CD14-positive monocyte (primary cell): ENCODE data around the gene ALDH9A1. TPM values are rescaled to one million over a fixed set of nuclear protein-coding genes. Genes with fewer than 3 reads are reported as not detected.

Experiments
- DNase-seq, 3 donors: peaks; one replicate each; pipeline ENCODE4 v3.0.0-alpha.2; 2011 to 2022
- H2AFZ ChIP-seq: 2 replicates; pipeline ENCODE4 v1.6.0; 2012; ENCODE audit warnings: mild to moderate bottlenecking, low read depth, low read length, inconsistent platforms; ENCODE audit not compliant: insufficient read depth, poor library complexity, severe bottlenecking
- H3K27ac ChIP-seq, 2 donors: 1 replicate in 1 of 2; 2 replicates in 1 of 2; pipeline ENCODE4 v1.5.1; 2012 to 2013; ENCODE audit warnings: low read length in 2 of 2, control low read depth in 1 of 2, inconsistent platforms in 1 of 2, low read depth in 1 of 2, mild to moderate bottlenecking in 1 of 2
- H3K27me3 ChIP-seq, 2 donors: one replicate each; pipeline versions ENCODE4 v1.6.0 to v1.6.1; 2011 to 2013; ENCODE audit warnings: low read length in 2 of 2; ENCODE audit not compliant: control insufficient read depth in 2 of 2, insufficient read depth in 2 of 2
- H3K36me3 ChIP-seq, 2 donors: replicated peaks in 1 of 2; 1 replicate in 1 of 2; 2 replicates in 1 of 2; pipeline versions ENCODE4 v1.5.1 to v1.6.1; 2012 to 2013; ENCODE audit warnings: low read length in 2 of 2, control low read depth in 1 of 2, inconsistent platforms in 1 of 2, mild to moderate bottlenecking in 1 of 2; ENCODE audit not compliant: insufficient read depth in 2 of 2, control insufficient read depth in 1 of 2
- H3K4me1 ChIP-seq, 2 donors: 1 replicate in 1 of 2; 2 replicates in 1 of 2; pipeline versions ENCODE4 v1.5.1 to v1.6.1; 2012 to 2013; ENCODE audit warnings: low read length in 2 of 2, control low read depth in 1 of 2, inconsistent platforms in 1 of 2, mild to moderate bottlenecking in 1 of 2, moderate library complexity in 1 of 2; ENCODE audit not compliant: insufficient read depth in 2 of 2, control insufficient read depth in 1 of 2
- H3K4me2 ChIP-seq: replicated peaks from 2 replicates; pipeline ENCODE3; 2012; ENCODE audit warnings: low read length, moderate library complexity, mild to moderate bottlenecking; ENCODE audit not compliant: poor library complexity, severe bottlenecking; ENCODE audit errors: extremely low read depth
- H3K4me3 ChIP-seq, 3 experiments: fragments of 200-600 bp in 1 of 3; sonication (generic) in 1 of 3; replicated peaks in 1 of 3; 1 replicate in 2 of 3; 2 replicates in 1 of 3; pipeline ENCODE4 v1.5.1; 2011 to 2013; ENCODE audit warnings: low read length in 3 of 3, mild to moderate bottlenecking in 3 of 3, control low read depth in 2 of 3, low read depth in 2 of 3, inconsistent platforms in 1 of 3, moderate library complexity in 1 of 3
- H3K79me2 ChIP-seq: 2 replicates; pipeline ENCODE4 v1.6.0; 2012; ENCODE audit warnings: mild to moderate bottlenecking, control low read depth, inconsistent platforms, low read length, moderate library complexity; ENCODE audit not compliant: insufficient read depth
- H3K9ac ChIP-seq: 2 replicates; pipeline ENCODE4 v1.6.0; 2017; ENCODE audit warnings: low read length, mild to moderate bottlenecking; ENCODE audit not compliant: insufficient read depth, poor library complexity, severe bottlenecking
- H3K9me3 ChIP-seq, 2 donors: replicated peaks in 1 of 2; 1 replicate in 1 of 2; 2 replicates in 1 of 2; pipeline versions ENCODE4 v1.5.1 to v1.6.1; 2012 to 2013; ENCODE audit warnings: low read length in 2 of 2, control low read depth in 1 of 2; ENCODE audit not compliant: control insufficient read depth in 1 of 2, insufficient read depth in 1 of 2
- H4K20me1 ChIP-seq: 2 replicates; pipeline ENCODE4 v1.6.0; 2012; ENCODE audit warnings: mild to moderate bottlenecking, low read length, control low read depth, moderate library complexity; ENCODE audit not compliant: insufficient read depth
- H3K27ac Mint-ChIP-seq, 7 donors: one replicate each; pipeline ENCODE4 v1.8.0; 2020; ENCODE audit warnings: mild to moderate bottlenecking in 7 of 7, mixed read lengths in 7 of 7, moderate library complexity in 6 of 7, inconsistent platforms in 2 of 7
- H3K27me3 Mint-ChIP-seq, 3 donors: one replicate each; pipeline ENCODE4 v1.8.0; 2021 to 2022; ENCODE audit warnings: low read depth in 3 of 3, mild to moderate bottlenecking in 3 of 3, mixed read lengths in 3 of 3, moderate library complexity in 3 of 3, inconsistent platforms in 1 of 3
- H3K36me3 Mint-ChIP-seq, 2 donors: one replicate each; pipeline ENCODE4 v1.8.0; 2020; ENCODE audit warnings: mixed read lengths in 2 of 2, inconsistent platforms in 1 of 2, mild to moderate bottlenecking in 1 of 2
- H3K4me1 Mint-ChIP-seq: one replicate; pipeline ENCODE4 v1.8.0; 2020; ENCODE audit warnings: mild to moderate bottlenecking, mixed read lengths
- H3K4me3 Mint-ChIP-seq, 2 donors: one replicate each; pipeline ENCODE4 v1.8.0; 2020; ENCODE audit warnings: mild to moderate bottlenecking in 2 of 2, mixed read lengths in 2 of 2, moderate library complexity in 1 of 2
- H3K9me3 Mint-ChIP-seq, 7 donors: one replicate each; pipeline ENCODE4 v1.8.0; 2020 to 2022; ENCODE audit warnings: mixed read lengths in 7 of 7, mild to moderate bottlenecking in 6 of 7, moderate library complexity in 6 of 7, inconsistent platforms in 2 of 7
- CTCF ChIP-seq: fragments of 200-600 bp; IDR thresholded peaks from one replicate; pipeline ENCODE4 v1.8.0; 2022; ENCODE audit warnings: antibody characterized with exemption, mild to moderate bottlenecking
- WGBS: methylation state at CpG from one replicate; pipeline ENCODE4 v1.1.5; 2013; ENCODE audit warnings: missing lambda C conversion rate; ENCODE audit not compliant: insufficient coverage; 5-methylcytosine and 5-hydroxymethylcytosine counted together
- intact Hi-C, 2 donors: fragments of 100-400 bp; cut with micrococcal nuclease; formaldehyde crosslinking; loops; one replicate each; pipeline versions ENCODE4 v1.15.0 to v1.15.1; 2023
- polyA plus RNA-seq, 3 donors: library from polyadenylated mRNA; depleted of rRNA in 1 of 3; unstranded in 2 of 3; stranded (reverse) in 1 of 3; fragments of 300-500 nt in 2 of 3; fragments of >200 nt in 1 of 3; fragmentation: Illumina TruSeq in 2 of 3; gene quantifications; 1 replicate in 2 of 3; 2 replicates in 1 of 3; pipeline ENCODE4 v1.2.3, GENCODE V29; 2012 to 2021

Gene ALDH9A1
- polyA plus RNA-seq, 3 donors: 23.7 to 60.0 (median 57.7) TPM

- Histone ChIP-seq H3K4me2 (no peak overlapping the region), H2AFZ (no peak overlapping the region), H3K4me3 (no peak overlapping the region), H3K9me3 (no peaks in the 10 kb centered on the region), H3K36me3 (peaks cover 10 to 17% of the 10 kb centered on the region in 2 donors), H3K27ac (peak overlapping the region in 1 of 2 donors; percentile 27), H3K27me3 (no peaks in the 10 kb centered on the region), H4K20me1 (peaks cover 23% of the 10 kb centered on the region), H3K4me1 (peaks cover 11 to 27% of the 10 kb centered on the region in 2 donors), H3K79me2 (peaks cover 82% of the 10 kb centered on the region), H3K9ac (no peak overlapping the region)
- no peaks in the 10 kb centered on the region for H3K9me3 Mint-ChIP-seq
- H3K27me3 Mint-ChIP-seq: no peaks in the 10 kb centered on the region
- no peak for TF ChIP-seq CTCF
- H3K27ac Mint-ChIP-seq: peak overlapping the region in 1 of 7 donors; percentile 25
- DNase-seq: no peak
- intact Hi-C loops: no loop called here
- H3K36me3 Mint-ChIP-seq: peaks cover 16 to 22% of the 10 kb centered on the region in 2 donors
- WGBS: 91% methylated on average over 1 of the region's 8 CpGs
- H3K4me1 Mint-ChIP-seq: peaks cover 34% of the 10 kb centered on the region
- H3K4me3 Mint-ChIP-seq: no peak overlapping the region
Measured at GRCh38 chr1:165645654-165646366, 52.6 kb downstream of the ALDH9A1 start.

GRCh38 chr1:165644064-165644735 lies 54.2 kb downstream of the ALDH9A1 start:
- intact Hi-C loops: no loop called here
- H3K79me2 ChIP-seq: peaks cover 89% of the 10 kb centered on the region
- peaks cover 0 to 15% of the 10 kb centered on the region in 2 donors for H3K36me3 ChIP-seq
- H2AFZ ChIP-seq: no peak overlapping the region
- peaks cover 11 to 32% of the 10 kb centered on the region in 2 donors for H3K4me1 ChIP-seq
- H3K4me2 ChIP-seq: no peak overlapping the region
- H3K9ac ChIP-seq: no peak overlapping the region
- DNase-seq: no peak
- Mint-ChIP-seq H3K4me1 (peaks cover 40% of the 10 kb centered on the region), H3K9me3 (no peaks in the 10 kb centered on the region), H3K27me3 (no peaks in the 10 kb centered on the region), H3K36me3 (peaks cover 7 to 18% of the 10 kb centered on the region in 2 donors), H3K27ac (no peak overlapping the region), H3K4me3 (no peak overlapping the region)
- no peak for TF ChIP-seq CTCF
- peaks cover 28% of the 10 kb centered on the region for H4K20me1 ChIP-seq
- H3K27ac ChIP-seq: no peak overlapping the region
- no peaks in the 10 kb centered on the region for H3K9me3 ChIP-seq
- no peaks in the 10 kb centered on the region for H3K27me3 ChIP-seq
- H3K4me3 ChIP-seq: no peak overlapping the region
- WGBS: no CpG with 5 or more reads among the region's 2 CpGs
